OCI-LY7 (cell line): ENCODE data around the gene DUSP18.

Source experiments
- CTCF ChIP-seq: fragments of 200-600 bp; sonication (generic); conservative IDR thresholded peaks from 2 replicates; pipeline ENCODE4 v1.5.1; 2014; ENCODE audit warnings: mild to moderate bottlenecking, antibody characterized with exemption, low read length, moderate library complexity, mixed read lengths
- EZH2phosphoT487 ChIP-seq: fragments of 200-600 bp; sonication (generic); IDR thresholded peaks from 2 replicates; pipeline ENCODE4 v1.6.1; 2018; ENCODE audit warnings: low read depth, borderline replicate concordance, mild to moderate bottlenecking, mixed run types, antibody characterized with exemption, low read length, moderate library complexity, mixed read lengths

- TF ChIP-seq CTCF = no peak
- no peak for TF ChIP-seq EZH2phosphoT487
These were observed 24.4 kb downstream of the DUSP18 start for GRCh38 chr22:30643055-30643875.
